GM19023 (cell line): ENCODE results near the gene IGSF8.

Experiments
- ATAC-seq: cut with Tn5 transposase; IDR thresholded peaks from one replicate; pipeline ENCODE4 v1.9.1; 2021; ENCODE audit warnings: mild to moderate bottlenecking, moderate library complexity; ENCODE audit not compliant: unreplicated experiment

IGSF8 gene

DNA sequence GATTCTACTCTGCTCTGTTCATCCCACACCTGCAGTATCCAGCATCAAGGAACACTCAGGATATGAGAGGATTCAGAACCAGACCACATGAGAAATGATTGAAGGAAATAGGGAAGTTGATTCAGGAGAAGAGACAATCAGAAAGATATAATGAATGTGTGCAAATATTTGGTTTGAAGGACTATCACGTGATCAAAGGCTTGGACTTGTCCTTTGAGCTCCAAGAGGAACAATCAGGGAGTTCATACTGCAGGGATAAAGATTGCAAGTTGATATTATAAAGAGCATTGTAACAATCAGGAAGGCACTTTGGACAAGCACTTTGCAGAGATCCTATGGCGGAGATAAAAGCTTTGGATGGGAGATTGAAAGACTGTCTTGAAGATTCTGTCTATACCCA, 52.8 kb downstream of the IGSF8 start:
- ATAC-seq, result no peak

DNA sequence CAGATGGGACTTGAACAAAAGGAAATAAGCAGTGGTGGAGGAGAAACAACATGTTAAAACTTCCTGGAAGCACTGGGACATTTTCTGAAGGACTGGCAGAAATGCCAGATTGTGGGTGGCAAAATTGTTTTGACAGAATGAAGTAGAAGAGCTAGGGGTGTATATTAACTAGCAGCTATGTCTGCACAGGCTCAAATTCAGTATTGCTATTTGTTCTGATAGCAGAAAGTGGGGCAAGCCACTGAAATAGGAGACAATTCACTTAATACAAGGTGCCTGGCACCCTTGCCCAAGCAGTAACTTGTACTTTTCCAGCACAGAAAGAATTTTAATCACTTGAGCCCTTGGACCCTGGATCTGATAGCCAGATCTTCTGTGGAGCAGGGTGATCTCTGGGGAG, 54.9 kb downstream of the IGSF8 start:
- no peak for ATAC-seq
